HG02970 (cell line): ENCODE data around the gene RFT1.

Experiments
- ATAC-seq: cut with Tn5 transposase; IDR thresholded peaks from one replicate; pipeline ENCODE4 v1.9.1; 2021; ENCODE audit warnings: mild to moderate bottlenecking, moderate library complexity, moderate number of reproducible peaks; ENCODE audit not compliant: unreplicated experiment, low FRiP score

The RFT1 gene

DNA sequence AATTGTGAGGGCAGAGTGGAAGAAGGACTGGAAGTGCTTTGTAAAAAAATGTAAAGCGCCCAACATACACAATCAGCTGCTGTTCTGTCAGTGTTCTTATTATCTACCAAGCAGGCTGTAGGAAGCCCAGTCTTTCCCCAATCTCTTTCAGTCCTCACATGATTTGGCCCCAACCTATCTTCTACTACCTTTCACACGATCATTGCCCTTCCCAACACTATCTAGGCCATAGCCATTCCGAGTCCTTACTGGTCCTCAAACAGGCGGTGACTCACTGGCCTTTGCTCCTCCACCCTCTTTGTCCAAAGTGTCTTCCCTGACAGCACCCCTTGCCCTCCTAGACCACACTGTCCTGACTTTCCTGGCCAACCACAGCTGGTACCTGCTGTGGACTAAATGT is 861 bp upstream of the RFT1 start:
- ATAC-seq, result no peak

- no peak for ATAC-seq
These were observed 891 bp downstream of the RFT1 start for GRCh38 chr3:53129344-53129743.

DNA sequence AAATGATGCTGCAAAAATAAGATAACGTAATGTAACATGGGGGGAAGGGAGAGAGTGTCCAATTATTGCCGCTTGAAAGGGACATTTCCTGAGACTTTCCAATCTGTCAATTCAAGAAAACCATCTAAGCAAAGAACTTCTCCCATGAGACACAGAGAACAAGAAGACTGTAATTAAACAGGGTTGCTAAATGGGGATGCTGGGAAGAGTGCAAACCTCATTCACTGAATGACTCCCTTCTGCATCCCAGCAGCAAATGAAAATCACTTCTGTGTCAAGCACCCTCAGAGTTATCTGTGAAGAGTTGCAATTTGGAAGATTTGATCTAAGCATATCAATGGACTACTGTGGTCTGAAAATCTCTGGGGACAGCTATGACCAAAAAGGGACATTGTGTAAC is 3.6 kb downstream of the RFT1 start:
- no peak for ATAC-seq

DNA sequence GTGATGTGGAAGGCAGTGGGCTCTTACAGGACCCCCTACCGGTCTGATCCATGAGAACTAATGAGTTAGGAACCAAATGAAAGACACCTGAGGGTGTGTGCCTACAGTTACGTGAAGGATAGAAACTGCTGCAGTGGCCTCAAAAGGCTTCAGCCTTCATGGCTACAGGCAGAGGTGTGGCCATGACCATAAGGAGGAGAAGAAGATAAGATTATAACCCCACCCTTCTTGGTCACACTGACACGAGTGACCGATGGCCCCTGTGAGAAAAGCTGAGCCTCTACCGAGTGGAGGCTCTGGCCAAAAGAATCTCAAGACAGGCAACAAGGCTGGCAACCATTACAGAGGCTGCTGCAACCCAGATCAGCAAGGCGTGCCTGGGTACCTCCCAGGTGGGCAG is 6.3 kb downstream of the RFT1 start:
- no peak for ATAC-seq

DNA sequence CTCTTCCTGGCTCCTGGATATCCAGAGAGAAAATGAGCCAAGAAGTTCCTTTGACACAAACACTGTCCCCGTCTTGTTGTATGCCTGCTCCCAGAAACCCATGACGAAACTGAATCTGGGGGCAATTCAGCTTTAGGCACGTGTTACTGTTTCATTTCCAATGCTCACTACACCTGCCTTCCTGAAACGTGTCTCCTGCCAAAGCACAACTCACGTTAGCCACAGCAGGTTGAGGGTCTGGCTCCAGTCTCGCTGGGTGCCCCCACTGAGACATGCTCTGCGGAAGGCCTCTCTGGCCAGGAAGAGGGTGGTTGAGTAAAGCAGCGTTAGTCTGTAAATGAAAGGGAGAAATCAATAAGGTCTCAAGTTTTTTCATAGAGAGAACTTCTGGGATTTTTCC is 6.7 kb downstream of the RFT1 start:
- ATAC-seq, result no peak

DNA sequence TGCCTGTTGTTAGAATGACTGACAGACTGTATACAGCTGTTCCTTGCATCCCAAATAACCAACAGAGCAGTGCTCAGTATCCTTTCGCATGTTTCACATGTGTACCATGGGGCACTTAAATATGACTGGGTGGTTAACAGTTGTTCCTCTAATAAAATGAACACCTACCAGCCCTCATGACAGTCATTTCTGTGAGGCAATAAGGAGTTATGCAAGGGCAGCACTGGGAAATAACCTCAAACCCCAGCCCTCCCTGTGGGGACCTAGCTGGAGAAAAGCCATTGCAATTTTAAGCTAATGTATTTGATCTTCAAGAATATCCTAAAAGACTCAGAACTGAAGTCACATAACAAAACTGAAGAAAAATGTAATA is 7.3 kb downstream of the RFT1 start:
- no peak for ATAC-seq

DNA sequence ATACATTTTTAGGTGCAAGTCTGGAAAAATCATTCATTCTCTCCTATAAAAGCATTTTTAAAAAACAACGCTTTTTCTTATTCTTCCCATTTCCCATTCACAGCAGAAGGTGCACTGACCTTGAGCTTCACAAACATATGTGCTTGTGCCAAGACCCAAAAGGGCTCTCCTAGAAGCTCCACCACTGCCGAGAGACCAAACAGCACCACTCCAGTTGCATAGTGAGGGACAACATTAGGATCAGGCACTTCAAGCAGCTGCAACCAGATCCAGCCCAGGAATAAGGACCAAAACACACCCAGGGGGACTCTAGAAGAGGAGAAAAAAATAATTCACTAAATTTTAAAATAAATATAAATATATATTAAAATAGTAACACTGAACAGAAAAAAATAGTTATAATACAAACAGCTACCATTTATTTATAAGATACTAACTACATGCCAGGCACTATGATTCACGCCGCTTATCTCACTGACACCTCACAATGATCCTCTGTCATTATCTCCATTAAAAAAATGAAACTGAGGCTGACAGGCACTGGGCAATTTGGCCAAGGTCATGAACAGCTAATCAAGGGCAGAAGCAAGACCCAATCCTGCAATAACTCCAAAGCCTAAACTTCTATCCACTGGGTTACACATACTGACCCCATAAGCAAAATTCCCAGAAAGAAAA is 7.8 kb downstream of the RFT1 start:
- no peak for ATAC-seq

- no peak for ATAC-seq
These were observed 9.9 kb downstream of the RFT1 start for GRCh38 chr3:53120336-53120735.

DNA sequence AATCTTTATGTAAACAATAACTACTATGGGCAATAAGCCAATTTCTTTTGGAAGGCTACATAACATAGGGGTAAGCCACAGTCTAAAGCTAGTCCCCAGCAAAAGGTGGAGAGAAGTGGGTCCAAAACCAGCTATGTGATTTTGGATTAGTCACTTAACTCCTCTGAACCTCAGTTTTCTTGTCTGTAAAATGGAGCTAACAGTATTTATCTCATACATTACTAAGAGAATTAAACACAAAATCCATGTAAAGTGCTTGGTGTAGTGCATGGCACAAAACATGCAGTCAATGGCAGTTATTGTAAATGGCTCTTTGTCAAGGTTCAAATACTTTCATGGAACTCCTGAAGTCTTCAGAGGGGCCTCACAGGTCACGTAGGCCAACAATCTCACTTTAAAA is 13.3 kb downstream of the RFT1 start:
- no peak for ATAC-seq

DNA sequence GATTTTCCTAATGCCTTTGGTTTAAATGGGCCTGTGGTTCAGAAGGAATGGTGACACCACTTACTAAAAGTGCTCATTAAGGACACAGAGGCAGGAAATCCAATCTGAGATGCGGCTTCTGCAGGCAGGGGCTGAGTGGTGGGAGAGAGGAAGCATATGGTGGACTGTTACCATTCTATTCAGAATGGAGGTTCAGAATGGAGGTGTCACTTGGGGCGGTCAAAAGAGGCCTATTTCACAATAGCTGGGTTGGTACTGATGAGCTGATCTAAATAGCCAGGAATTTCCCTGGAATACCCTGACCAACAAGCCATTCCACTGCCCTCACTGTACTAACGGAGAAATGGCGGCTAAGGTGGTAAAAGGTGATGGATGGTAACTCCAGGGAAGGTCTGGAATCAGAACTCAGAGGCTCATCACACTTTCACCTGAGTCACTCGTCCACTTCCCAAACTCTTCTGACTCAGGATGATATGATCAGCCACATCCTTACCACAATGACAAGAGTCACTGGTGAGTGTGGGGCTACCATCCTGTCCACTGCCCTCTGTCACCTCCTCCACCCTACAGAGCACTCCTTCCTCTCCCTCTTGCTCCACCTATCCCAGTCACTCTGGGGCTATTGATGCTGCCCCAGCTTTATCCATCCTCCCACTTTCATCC is 15.7 kb downstream of the RFT1 start:
- ATAC-seq, result no peak

DNA sequence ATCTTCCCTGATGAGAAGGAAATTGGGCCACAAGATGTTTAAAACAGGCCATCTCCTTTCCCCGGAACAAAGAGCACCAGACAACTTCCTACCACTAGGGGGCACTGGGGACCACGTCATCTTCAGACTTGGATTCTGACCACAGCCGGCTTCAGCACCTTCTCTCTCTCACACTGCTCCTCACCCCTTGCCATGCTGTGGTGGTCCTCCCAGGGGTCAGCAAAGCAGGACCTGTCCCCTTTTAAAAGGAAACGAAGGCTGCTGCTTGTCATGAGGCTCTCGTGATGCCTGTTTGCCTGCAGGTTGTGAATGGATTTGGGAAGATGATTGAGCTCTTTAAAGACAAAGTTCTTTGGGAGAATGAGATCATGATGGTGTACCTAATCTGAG is 16.2 kb downstream of the RFT1 start:
- peak; percentile 66 for ATAC-seq

GRCh38 chr3:53113293-53114010 is 16.8 kb downstream of the RFT1 start:
- no peak for ATAC-seq

DNA sequence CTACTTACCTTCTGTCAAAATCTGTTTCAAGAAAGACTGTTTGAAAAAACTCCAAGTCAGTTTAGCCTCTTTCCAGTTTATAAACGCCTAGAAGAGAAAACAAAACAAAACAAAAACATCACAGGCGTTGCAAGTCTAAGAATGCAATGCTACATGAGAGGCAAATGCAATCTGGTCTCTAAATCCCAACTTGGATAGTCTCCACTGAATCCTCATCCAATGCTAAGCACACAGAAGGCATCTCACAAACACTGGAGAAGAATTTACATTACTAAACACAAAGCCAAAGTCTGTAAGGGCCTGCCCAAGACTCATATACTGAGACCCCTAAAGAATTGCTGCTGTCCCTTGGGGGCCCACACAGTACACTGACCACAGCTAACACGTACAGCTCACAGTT is 18.4 kb downstream of the RFT1 start:
- ATAC-seq, result no peak

DNA sequence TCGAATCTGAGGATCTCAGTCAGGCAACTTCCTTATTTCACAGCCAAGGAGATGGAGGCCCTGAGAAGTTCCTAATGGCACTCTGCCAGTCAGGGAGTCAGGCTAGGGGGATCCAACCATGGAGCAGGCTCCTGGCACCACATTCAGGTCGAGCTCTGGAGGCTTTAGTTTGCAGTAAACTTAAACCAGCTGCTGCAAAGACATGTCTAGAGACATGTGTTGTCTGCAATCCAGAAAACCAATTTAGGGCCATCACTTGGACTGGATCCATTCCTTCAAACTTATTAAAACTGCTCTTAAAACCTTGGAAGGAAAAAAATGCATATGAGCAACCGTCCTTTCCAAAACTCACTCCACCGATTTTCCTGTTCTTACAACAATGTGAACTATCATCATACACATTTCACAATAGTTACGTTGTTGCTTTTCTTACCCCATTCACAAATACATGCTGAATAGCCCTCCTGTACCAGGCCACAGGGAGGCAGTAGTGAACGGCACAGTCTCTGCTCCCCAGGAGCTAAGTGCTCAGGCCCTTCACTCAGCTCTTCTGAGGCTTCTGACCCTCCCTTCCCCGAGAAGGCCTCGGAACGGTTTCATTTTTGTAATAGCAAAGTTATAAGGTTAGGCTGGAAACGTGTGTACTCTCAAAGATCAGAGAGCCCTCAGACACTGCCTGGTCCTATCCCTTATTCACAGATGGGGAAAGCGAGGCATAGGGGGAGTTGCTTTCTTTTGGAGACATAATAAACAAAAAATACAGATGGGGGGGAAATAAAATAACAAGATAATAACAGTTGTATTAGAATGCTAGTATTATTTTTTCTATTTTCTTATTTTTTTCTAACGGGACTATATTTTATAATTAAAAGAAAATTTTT is 20.1 kb downstream of the RFT1 start:
- no peak for ATAC-seq

DNA sequence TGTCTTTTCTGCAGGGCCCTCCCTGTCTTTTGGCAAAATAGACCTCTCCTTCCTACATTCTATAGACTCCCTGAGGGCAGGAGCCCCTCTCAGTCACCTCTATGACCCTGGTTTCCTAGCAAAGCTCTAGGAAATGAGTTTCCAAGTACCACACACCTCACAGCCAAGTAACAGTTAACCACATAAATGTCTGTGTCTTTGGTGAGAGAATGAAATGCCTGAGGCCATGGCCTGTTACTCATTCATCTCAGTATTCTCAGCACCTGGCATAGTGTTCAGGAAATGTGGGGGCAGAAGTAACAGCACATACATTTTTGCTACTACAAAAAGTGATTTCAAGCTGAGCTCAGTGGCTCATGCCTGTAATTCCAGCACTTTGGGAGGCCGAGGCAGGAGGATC is 21.0 kb downstream of the RFT1 start:
- ATAC-seq, result no peak

GRCh38 chr3:53104762-53105161 is 25.5 kb downstream of the RFT1 start:
- no peak for ATAC-seq

- ATAC-seq, result no peak
These were observed 26.6 kb downstream of the RFT1 start for GRCh38 chr3:53103397-53104296.

DNA sequence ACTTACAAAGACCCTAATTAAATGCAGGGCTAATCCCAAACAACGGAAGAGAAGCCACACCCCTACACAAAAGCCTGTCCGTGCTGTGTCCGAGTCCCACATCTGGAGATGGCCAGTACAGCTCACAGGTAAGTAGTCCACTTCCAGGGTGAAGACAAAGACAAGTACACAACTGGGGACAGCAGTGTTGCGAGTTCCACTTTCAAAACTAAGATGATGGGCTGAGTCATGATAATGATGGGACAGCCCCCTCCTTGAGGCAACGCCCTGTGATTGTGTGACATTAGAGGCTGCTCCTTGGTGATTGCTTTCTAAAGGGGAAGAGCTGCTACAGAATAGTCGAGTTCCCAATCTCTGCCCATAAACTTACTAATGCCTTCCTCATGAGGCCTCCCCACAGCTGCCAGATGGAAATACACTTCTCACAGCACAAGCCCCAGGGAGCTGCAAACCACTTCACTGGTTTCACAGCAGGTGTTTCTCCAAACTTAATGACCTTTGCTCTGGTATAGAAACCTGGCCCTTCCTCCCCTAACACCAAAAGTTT is 27.6 kb downstream of the RFT1 start:
- peak; percentile 67 for ATAC-seq

- no peak for ATAC-seq
These were observed 28.3 kb downstream of the RFT1 start for GRCh38 chr3:53101956-53102355.
